GM12878 (cell line): ENCODE data around the gene SARM1. TPM values are rescaled to one million over a fixed set of nuclear protein-coding genes. Genes with fewer than 3 reads are reported as not detected.
A peak's percentile ranks its signal among the peaks of the same experiment; 100 is the strongest.

ENCODE experiments used
- ATAC-seq: fragments of 200-7000 bp; cut with Tn5 transposase; 3 replicates; pipeline ENCODE4 v1.9.1; 2020; ENCODE audit warnings: mild to moderate bottlenecking, moderate library complexity
- BruUV-seq: library from RNA; stranded (reverse); fragments of 400-500 nt; replicated peaks from 2 replicates; lab custom pipeline; 2021; lab: Mats Ljungman, UMichigan
- CTCF ChIA-PET: fragments of 300-600 bp; sonication (Branson Sonifier 250); formaldehyde crosslinking; extraction: SDS; loops from one replicate; lab custom pipeline; 2021; ENCODE audit warnings: inconsistent platforms; lab: Yijun Ruan, JAX
- POLR2A ChIA-PET: fragments of 350-600 bp; formaldehyde crosslinking; extraction: SDS; loops from one replicate; lab custom pipeline; 2021; ENCODE audit warnings: inconsistent platforms; lab: Charles Lee
- RAD21 ChIA-PET: fragments of 300-600 bp; sonication (Branson Sonifier 250); formaldehyde crosslinking; loops from one replicate; lab custom pipeline; 2023; ENCODE audit warnings: antibody characterized with exemption; ENCODE audit not compliant: unreplicated experiment; lab: Charles Lee
- SMC1A ChIA-PET: fragments of 300-600 bp; sonication (Branson Sonifier 250); formaldehyde crosslinking; loops from one replicate; lab custom pipeline; 2023; ENCODE audit not compliant: unreplicated experiment, uncharacterized antibody; lab: Charles Lee
- DNase-seq: peaks from one replicate; pipeline ENCODE4 v3.0.0-alpha.2; 2011; ENCODE audit warnings: low read depth, low spot score
- FAIRE-seq: peaks from 3 replicates; lab custom pipeline; 2011; peaks lifted over from hg19 to GRCh38; lab: Jason Lieb, UNC
- H2AFZ ChIP-seq: 2 replicates; pipeline ENCODE4 v1.6.0; 2011; ENCODE audit warnings: low read depth, low read length, control low read depth; ENCODE audit not compliant: control insufficient read depth
- H3K27ac ChIP-seq: 2 replicates; pipeline ENCODE4 v1.5.1; 2011; ENCODE audit warnings: control low read depth; ENCODE audit not compliant: control insufficient read depth, insufficient read depth
- H3K27me3 ChIP-seq, 2 experiments: replicated peaks in 1 of 2; 2 replicates each; pipeline versions ENCODE4 v1.6.0 to v1.6.1; 2011; ENCODE audit warnings: low read length in 1 of 2; ENCODE audit not compliant: control insufficient read depth in 2 of 2, insufficient read depth in 2 of 2
- H3K36me3 ChIP-seq, 2 experiments: 2 replicates each; pipeline ENCODE4 v1.5.1; 2011; ENCODE audit warnings: low read length in 1 of 2; ENCODE audit not compliant: control insufficient read depth in 2 of 2, insufficient read depth in 2 of 2
- H3K4me1 ChIP-seq: 2 replicates; pipeline ENCODE4 v1.6.1; 2011; ENCODE audit warnings: mild to moderate bottlenecking, low read length, moderate library complexity, mixed read lengths; ENCODE audit not compliant: control insufficient read depth, insufficient read depth
- H3K4me2 ChIP-seq: 2 replicates; pipeline ENCODE4 v1.6.0; 2011; ENCODE audit warnings: control low read depth; ENCODE audit not compliant: control insufficient read depth, insufficient read depth
- H3K4me3 ChIP-seq: fragments of 200-600 bp; sonication (generic); 2 replicates; pipeline ENCODE4 v1.5.1; 2016
- H3K79me2 ChIP-seq: 2 replicates; pipeline ENCODE4 v1.6.0; 2011; ENCODE audit warnings: low read length; ENCODE audit not compliant: control insufficient read depth, insufficient read depth
- H3K9ac ChIP-seq: 2 replicates; pipeline ENCODE4 v1.8.0; 2011; ENCODE audit warnings: low read length, control low read depth, mixed read lengths; ENCODE audit not compliant: control insufficient read depth, insufficient read depth
- H3K9me3 ChIP-seq: replicated peaks from 3 replicates; pipeline ENCODE4 v1.5.1; 2011; ENCODE audit warnings: mild to moderate bottlenecking, low read length; ENCODE audit not compliant: control insufficient read depth, insufficient read depth
- H4K20me1 ChIP-seq: 2 replicates; pipeline ENCODE4 v1.6.0; 2011; ENCODE audit not compliant: control insufficient read depth, insufficient read depth
- BACH1 ChIP-seq: fragments of 450-650 bp; IDR thresholded peaks from 2 replicates; pipeline ENCODE4 v1.6.1; 2017; ENCODE audit warnings: mild to moderate bottlenecking, borderline replicate concordance
- BCL11A ChIP-seq: IDR thresholded peaks from 2 replicates; pipeline ENCODE4 v1.6.1; 2011; ENCODE audit warnings: low read depth, low read length
- CREB1 ChIP-seq: IDR thresholded peaks from 2 replicates; pipeline ENCODE4 v1.6.1; 2012; ENCODE audit warnings: low read depth, mild to moderate bottlenecking, inconsistent platforms
- ELK1 ChIP-seq: IDR thresholded peaks from 2 replicates; pipeline ENCODE4 v1.6.1; 2012; ENCODE audit warnings: low read depth, low read length, improper control_type of control experiment
- FOS ChIP-seq: IDR thresholded peaks from 3 replicates; pipeline ENCODE4 v1.6.1; 2011; ENCODE audit warnings: borderline replicate concordance; ENCODE audit not compliant: insufficient read length; ENCODE audit errors: extremely low read depth
- FOXM1 ChIP-seq: IDR thresholded peaks from 2 replicates; pipeline ENCODE4 v1.6.1; 2012; ENCODE audit warnings: low read depth, mild to moderate bottlenecking, inconsistent platforms, low read length, moderate library complexity
- IKZF2 ChIP-seq, 2 experiments: fragments of 450-650 bp; IDR thresholded peaks; 2 replicates each; pipeline ENCODE4 v1.6.1; 2017; ENCODE audit warnings: mild to moderate bottlenecking in 2 of 2, moderate library complexity in 2 of 2
- LARP7 ChIP-seq: fragments of 450-650 bp; IDR thresholded peaks from 2 replicates; pipeline ENCODE4 v1.6.1; 2017; ENCODE audit warnings: mild to moderate bottlenecking
- NFXL1 ChIP-seq: fragments of 450-650 bp; IDR thresholded peaks from 2 replicates; pipeline ENCODE4 v1.6.1; 2017; ENCODE audit warnings: antibody characterized with exemption, mild to moderate bottlenecking, borderline replicate concordance
- PAX5 ChIP-seq: IDR thresholded peaks from 2 replicates; pipeline ENCODE4 v1.6.1; 2011; ENCODE audit warnings: low read depth, low read length, borderline replicate concordance
- PAX8 ChIP-seq: fragments of 450-650 bp; IDR thresholded peaks from 2 replicates; pipeline ENCODE4 v1.6.1; 2017; ENCODE audit warnings: mild to moderate bottlenecking, moderate library complexity
- POLR2AphosphoS2 ChIP-seq: IDR thresholded peaks from 2 replicates; pipeline ENCODE4 v1.6.1; 2011; ENCODE audit warnings: low read depth, mild to moderate bottlenecking, low read length, improper control_type of control experiment, moderate library complexity
- POLR2AphosphoS5 ChIP-seq: IDR thresholded peaks from 2 replicates; pipeline ENCODE4 v1.6.1; 2011; ENCODE audit warnings: mild to moderate bottlenecking, low read length, inconsistent platforms
- PRDM15 ChIP-seq: fragments of 450-650 bp; formaldehyde crosslinking; IDR thresholded peaks from 2 replicates; pipeline ENCODE4 v1.4.0; 2020; ENCODE audit warnings: mild to moderate bottlenecking, moderate library complexity
- RAD51 ChIP-seq: fragments of 450-650 bp; IDR thresholded peaks from 2 replicates; pipeline ENCODE4 v1.6.1; 2016; ENCODE audit warnings: moderate library complexity, mild to moderate bottlenecking, inconsistent platforms
- SKIL ChIP-seq: fragments of 450-650 bp; IDR thresholded peaks from 2 replicates; pipeline ENCODE4 v1.6.1; 2017; ENCODE audit warnings: mild to moderate bottlenecking, low read depth, inconsistent platforms; ENCODE audit not compliant: poor library complexity, severe bottlenecking
- SP1 ChIP-seq: IDR thresholded peaks from one replicate; pipeline ENCODE4 v1.6.1; 2011; ENCODE audit warnings: low read depth, low read length
- TCF7 ChIP-seq: IDR thresholded peaks from 2 replicates; pipeline ENCODE4 v1.6.1; 2014; ENCODE audit warnings: antibody characterized with exemption, borderline replicate concordance
- WGBS: methylation state at CpG from one replicate; pipeline ENCODE4 v1.1.6; 2016; ENCODE audit warnings: low lambda C conversion rate; ENCODE audit not compliant: insufficient replicate concordance, insufficient coverage; ENCODE audit errors: missing lambda C conversion rate; 5-methylcytosine and 5-hydroxymethylcytosine counted together
- in situ Hi-C: fragments of 300-500 bp; cut with MboI; formaldehyde crosslinking; loops from 9 replicates; pipeline ENCODE4 v1.14.3; 2018; ENCODE audit warnings: mixed read lengths
- intact Hi-C: fragments of 100-400 bp; cut with micrococcal nuclease; formaldehyde crosslinking; loops from one replicate; pipeline ENCODE4 v1.14.2; 2022; ENCODE audit not compliant: unreplicated experiment
- polyA plus RNA-seq, 11 experiments: library from polyadenylated mRNA; depleted of rRNA in 4 of 11; unstranded in 6 of 11; stranded (reverse) in 5 of 11; fragments of >200 nt; fragmentation: Nextera tagmentation in 4 of 11; fragmentation: Illumina TruSeq in 1 of 11; extraction: Ambion mirVana in 4 of 11; extraction: Trizol in 1 of 11; gene quantifications; 1 replicate in 1 of 11; 2 replicates in 10 of 11; pipeline versions ENCODE4 v1.2.1 to v1.2.3, GENCODE V29; 2011 to 2016; ENCODE audit warnings: inconsistent platforms in 2 of 11, missing spikeins in 2 of 11, low read depth in 1 of 11
- total RNA-seq, 4 experiments: library from RNA; depleted of rRNA in 3 of 4; stranded (reverse); fragments of >200 nt in 3 of 4; fragmentation: Illumina TruSeq in 1 of 4; extraction: Trizol in 1 of 4; gene quantifications; 2 replicates each; pipeline versions ENCODE4 v1.2.1 to v1.2.3, GENCODE V29; 2013 to 2021

SARM1 gene
- total and polyA plus RNA-seq, 10 of the 15 experiments (the other 5 are each of a cell fraction or from before 2014, with no cell fraction given), result 0.56 to 25.3 (median 11.9) TPM

- TF ChIP-seq ELK1 (no peak), PAX5 (0 out of 2 replicates have a peak, but pooled peaks have one; percentile 35), BACH1 (no peak), CREB1 (no peak), RAD51 (peak; percentile 77), POLR2AphosphoS5 (no peak), PAX8 (no peak), BCL11A (peak; percentile 66), IKZF2 (IDR thresholded peaks at IDR 0.05) (peak in 1 of 2 experiments; percentile 26; a peak in 1 of 4 replicates), SKIL (peak; percentile 73)
- TF ChIP-seq, all 136 proteins: peak for 23
Observed at GRCh38 chr17:28327031-28327607, 44.4 kb upstream of the SARM1 start (continued).

GRCh38 chr17:28327709-28328108, 43.8 kb upstream of the SARM1 start:
- Histone ChIP-seq H3K4me2 (no peak overlapping the region), H3K79me2 (peaks cover 22% of the 10 kb centered on the region), H3K9me3 (no peaks in the 10 kb centered on the region), H4K20me1 (no peaks in the 10 kb centered on the region; the same call in 1 of the 2 replicates), H3K27ac (peak overlapping the region; percentile 23; the same call in 1 of the 2 replicates), H3K4me3 (no peak overlapping the region), H3K36me3 (peaks cover 11 to 15% of the 10 kb centered on the region in 2 experiments), H3K4me1 (peaks cover 6% of the 10 kb centered on the region; the same call in 1 of the 2 replicates), H3K27me3 (no peaks in the 10 kb centered on the region), H3K9ac (no peak overlapping the region), H2AFZ (no peak overlapping the region)
- RAD21 ChIA-PET, result no interaction called here
- DNase-seq (no peak), FAIRE-seq (no peak), ATAC-seq (no peak)
- intact Hi-C loops (no loop called here), in situ Hi-C loops (no loop called here)
- POLR2A ChIA-PET, result no interaction called here
- CTCF ChIA-PET, result no interaction called here
- WGBS, result 35% methylated on average over 3 of the region's 3 CpGs
- SMC1A ChIA-PET, result no interaction called here
- BruUV-seq, result no TSS peak
- no peak for TF ChIP-seq FOXM1
- TF ChIP-seq NFXL1, result no peak
- no peak for TF ChIP-seq LARP7
- TF ChIP-seq SP1, result no peak
- TF ChIP-seq FOS, result no peak
- no peak for TF ChIP-seq BACH1
- TF ChIP-seq TCF7, result no peak
- no peak for TF ChIP-seq PRDM15 (CRISPR knock-in tag)
- TF ChIP-seq POLR2AphosphoS2, result no peak
